Neuron (in vitro differentiated cells): ENCODE measurements around the gene ZNF219.
"Not testable (repeated sequence)": the region's sequence is repeated elsewhere in the genome, so short reads cannot be mapped to it uniquely, and the experiment has no call there.

Experiments used
- H2AFZ ChIP-seq: one replicate; pipeline ENCODE4 v1.6.1; 2013; ENCODE audit warnings: low read depth, mild to moderate bottlenecking, inconsistent platforms, low read length, moderate library complexity
- H3K27me3 ChIP-seq: one replicate; pipeline ENCODE4 v1.6.1; 2013; ENCODE audit warnings: low read length; ENCODE audit not compliant: insufficient read depth
- H3K36me3 ChIP-seq: one replicate; pipeline ENCODE4 v1.6.1; 2013; ENCODE audit warnings: low read length; ENCODE audit not compliant: insufficient read depth
- H3K4me1 ChIP-seq: one replicate; pipeline ENCODE4 v1.6.1; 2013; ENCODE audit warnings: low read length; ENCODE audit not compliant: insufficient read depth
- H3K4me3 ChIP-seq: 2 replicates; pipeline ENCODE4 v1.5.1; 2013; ENCODE audit warnings: mild to moderate bottlenecking, low read length, moderate library complexity
- H3K9me3 ChIP-seq: one replicate; pipeline ENCODE4 v1.6.1; 2013; ENCODE audit warnings: low read length

ZNF219 gene

DNA sequence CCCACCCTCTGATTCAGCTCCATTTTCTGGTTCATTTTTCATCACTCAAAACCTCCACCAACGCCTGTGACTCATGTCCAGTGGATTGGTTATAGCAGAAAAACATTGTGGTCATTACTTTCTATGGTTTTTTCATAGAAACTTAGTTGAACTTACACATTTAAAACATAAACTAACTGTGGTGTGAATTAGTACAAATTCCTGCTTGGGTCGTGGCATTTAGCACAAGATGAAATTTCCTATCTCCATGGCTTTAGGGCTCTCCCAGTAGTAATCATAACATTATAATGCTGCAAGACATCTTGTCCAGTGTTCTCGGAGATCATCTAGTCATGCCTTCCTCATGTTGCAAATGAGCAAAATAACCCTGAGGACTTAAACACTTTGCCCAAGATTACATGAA lies 49.2 kb downstream of the ZNF219 start:
- Histone ChIP-seq H3K4me3 (no peak overlapping the region), H2AFZ (no peak overlapping the region), H3K36me3 (no peaks in the 10 kb centered on the region), H3K4me1 (peaks cover 3% of the 10 kb centered on the region), H3K9me3 (no peaks in the 10 kb centered on the region), H3K27me3 (peaks cover 12% of the 10 kb centered on the region)

DNA sequence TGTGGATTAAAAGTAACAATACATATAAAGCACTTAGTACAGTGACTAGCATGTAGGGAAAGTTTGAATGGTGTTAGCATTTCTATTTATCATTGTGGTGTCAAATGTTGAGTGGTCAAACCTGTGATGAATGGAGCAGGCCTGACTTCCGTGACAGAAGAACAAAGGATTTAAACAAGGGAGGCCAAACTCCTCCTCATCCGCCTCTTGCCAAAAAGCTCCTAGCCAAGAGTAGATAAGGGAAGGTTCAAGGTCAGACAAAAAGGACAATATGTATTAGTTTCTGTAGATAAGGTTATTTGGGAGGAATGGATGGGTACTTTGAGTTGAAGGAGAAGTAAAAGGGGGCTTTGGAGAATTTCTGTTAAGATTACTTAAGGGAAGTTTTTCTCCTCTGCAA lies 49.8 kb downstream of the ZNF219 start:
- no peaks in the 10 kb centered on the region for H3K36me3 ChIP-seq
- H3K9me3 ChIP-seq = no peaks in the 10 kb centered on the region
- H3K4me1 ChIP-seq = peaks cover 3% of the 10 kb centered on the region
- no peak overlapping the region for H3K4me3 ChIP-seq
- peaks cover 13% of the 10 kb centered on the region for H3K27me3 ChIP-seq
- no peak overlapping the region for H2AFZ ChIP-seq

DNA sequence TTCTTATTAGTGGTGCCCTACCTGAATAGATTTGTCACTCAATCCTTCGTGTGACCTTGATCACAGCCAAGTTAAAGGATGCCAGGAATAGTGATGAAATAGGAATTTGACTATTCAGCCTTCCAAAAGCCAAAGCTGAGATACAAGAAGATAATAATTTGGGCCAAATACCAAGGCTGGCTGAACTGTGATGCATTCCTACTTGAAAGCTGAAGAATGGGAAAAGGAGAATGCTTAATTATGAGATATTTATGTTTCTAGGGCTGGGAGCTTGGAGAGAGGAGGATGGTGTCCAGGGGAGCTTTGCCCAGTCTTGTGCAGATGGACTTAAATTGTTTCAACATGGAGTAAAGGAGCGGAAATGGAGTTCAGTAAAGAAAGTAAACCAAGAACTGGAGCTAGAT lies 51.1 kb downstream of the ZNF219 start:
- H3K36me3 ChIP-seq = no peaks in the 10 kb centered on the region
- H2AFZ ChIP-seq = no peak overlapping the region
- no peaks in the 10 kb centered on the region for H3K9me3 ChIP-seq
- H3K27me3 ChIP-seq = peaks cover 25% of the 10 kb centered on the region
- H3K4me3 ChIP-seq = no peak overlapping the region
- H3K4me1 ChIP-seq = peaks cover 3% of the 10 kb centered on the region

DNA sequence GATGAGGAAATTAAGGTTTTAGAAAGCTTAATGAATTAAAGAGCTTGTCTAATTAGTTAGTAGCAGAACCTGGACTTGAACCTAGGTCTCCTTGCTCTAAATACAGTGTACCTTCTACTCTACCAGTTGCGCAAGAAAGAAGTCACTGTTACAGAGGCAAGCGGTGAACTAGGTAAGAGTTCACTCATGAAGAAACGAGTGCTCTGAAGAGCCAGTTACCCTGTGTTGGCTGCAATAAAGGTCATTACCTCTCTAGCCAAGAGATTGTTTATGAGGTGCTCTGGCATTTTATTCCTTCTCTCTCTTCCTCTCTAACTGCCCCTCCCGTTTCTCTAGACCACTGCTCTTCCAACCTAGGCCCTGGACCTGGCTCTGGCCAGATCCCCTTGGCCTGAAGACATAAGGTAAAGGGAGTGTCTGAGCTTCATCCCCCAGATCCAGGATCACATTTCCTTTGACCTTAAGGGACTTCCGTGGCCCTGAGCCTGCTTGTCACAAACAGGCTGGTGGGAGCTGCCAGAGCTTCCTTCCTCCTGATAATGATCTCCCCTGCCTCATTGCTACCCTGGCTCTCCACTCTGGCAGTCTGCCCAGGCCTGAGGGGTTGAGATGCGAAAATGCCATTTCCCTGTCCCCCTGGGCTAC lies 54.4 kb downstream of the ZNF219 start:
- H2AFZ ChIP-seq = no peak overlapping the region
- H3K27me3 ChIP-seq = peaks cover 32% of the 10 kb centered on the region
- H3K4me3 ChIP-seq = no peak overlapping the region
- peaks cover 6% of the 10 kb centered on the region for H3K4me1 ChIP-seq
- no peaks in the 10 kb centered on the region for H3K9me3 ChIP-seq
- H3K36me3 ChIP-seq = no peaks in the 10 kb centered on the region

DNA sequence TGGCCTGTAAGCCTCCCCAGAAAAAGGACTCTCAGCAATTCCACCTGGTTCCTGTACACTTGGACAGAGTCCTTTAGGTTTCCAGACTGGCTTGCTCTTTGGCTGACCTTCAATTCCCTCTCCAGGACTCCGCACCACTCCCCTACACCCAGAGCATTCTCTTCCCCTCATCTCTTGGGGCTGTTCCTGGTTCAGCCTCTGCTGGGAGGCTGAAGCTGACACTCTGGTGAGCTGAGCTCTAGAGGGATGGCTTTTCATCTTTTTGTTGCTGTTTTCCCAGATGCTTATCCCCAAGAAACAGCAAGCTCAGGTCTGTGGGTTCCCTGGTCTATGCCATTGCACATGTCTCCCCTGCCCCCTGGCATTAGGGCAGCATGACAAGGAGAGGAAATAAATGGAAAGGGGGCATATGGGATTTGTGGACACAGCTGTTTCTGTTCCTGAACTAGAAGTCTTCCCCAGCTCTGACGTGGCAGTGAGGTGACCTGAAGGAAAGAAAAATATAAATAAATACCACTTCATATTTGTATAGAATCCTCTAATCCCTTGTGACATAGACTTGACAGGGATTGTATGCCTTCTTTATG lies 55.0 kb downstream of the ZNF219 start:
- peaks cover 32% of the 10 kb centered on the region for H3K27me3 ChIP-seq
- H3K4me3 ChIP-seq = no peak overlapping the region
- H3K9me3 ChIP-seq = no peaks in the 10 kb centered on the region
- no peaks in the 10 kb centered on the region for H3K36me3 ChIP-seq
- H2AFZ ChIP-seq = no peak overlapping the region
- peaks cover 3% of the 10 kb centered on the region for H3K4me1 ChIP-seq

DNA sequence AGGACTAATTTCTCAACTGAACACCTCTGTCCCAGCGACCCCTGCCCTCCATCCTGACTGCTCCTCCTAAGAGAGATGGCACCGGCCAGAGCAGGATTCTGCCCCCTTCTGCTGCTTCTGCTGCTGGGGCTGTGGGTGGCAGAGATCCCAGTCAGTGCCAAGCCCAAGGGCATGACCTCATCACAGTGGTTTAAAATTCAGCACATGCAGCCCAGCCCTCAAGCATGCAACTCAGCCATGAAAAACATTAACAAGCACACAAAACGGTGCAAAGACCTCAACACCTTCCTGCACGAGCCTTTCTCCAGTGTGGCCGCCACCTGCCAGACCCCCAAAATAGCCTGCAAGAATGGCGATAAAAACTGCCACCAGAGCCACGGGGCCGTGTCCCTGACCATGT lies 55.5 kb downstream of the ZNF219 start:
- H2AFZ ChIP-seq = no peak overlapping the region
- peaks cover 3% of the 10 kb centered on the region for H3K4me1 ChIP-seq
- H3K27me3 ChIP-seq = peaks cover 32% of the 10 kb centered on the region

DNA sequence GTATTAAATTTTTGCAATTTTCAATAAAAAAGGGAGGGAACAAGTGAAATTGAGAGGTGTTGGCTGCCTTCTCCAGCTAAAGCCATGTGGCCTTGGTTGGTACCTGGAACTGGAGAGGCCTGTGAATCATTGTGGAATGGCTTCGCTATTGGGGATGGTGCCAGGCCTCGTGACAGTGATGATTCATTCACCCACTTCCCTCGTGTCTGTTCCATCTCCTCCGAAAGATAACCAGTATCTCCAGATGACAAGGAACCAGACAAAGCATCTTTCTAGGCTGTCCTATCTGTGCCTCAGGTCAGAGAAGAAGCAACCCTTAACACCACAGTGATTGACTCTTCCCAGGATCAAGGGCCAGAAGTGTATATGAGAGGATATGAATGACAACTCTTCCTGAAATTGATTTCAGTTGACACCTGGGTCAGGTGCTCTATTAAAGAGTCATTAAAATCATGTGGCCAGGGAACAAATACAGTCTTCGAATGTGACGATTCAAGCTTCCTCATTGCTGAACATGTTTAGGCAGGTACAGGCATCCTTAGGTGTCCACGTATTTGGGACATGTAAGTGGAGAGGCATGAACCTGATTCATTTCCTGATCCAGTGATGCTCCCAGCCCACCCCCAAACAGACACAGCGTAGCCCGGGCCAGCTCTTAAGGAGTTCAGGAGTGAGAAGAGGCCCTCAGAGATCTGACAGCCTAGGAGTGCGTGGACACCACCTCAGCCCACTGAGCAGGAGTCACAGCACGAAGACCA lies 56.6 kb downstream of the ZNF219 start, which contains the start of gene RNASE7:
Gene RNASE7, plus strand, starts transcription at position 687 of the 758 bp plus-strand sequence. CDS start 631 bp downstream, outside the sequence.
- H3K4me1 ChIP-seq = peaks cover 3% of the 10 kb centered on the region
- no peaks in the 10 kb centered on the region for H3K9me3 ChIP-seq
- no peak within 1 kb of the TSS for H3K4me3 ChIP-seq
- H2AFZ ChIP-seq = no peak within 1 kb of the TSS
- H3K36me3 ChIP-seq = no peaks in the 10 kb centered on the region
- peaks cover 32% of the 10 kb centered on the region for H3K27me3 ChIP-seq

More for the DNA sequence above, 55.5 kb downstream of the ZNF219 start:
- H3K9me3 ChIP-seq = no peaks in the 10 kb centered on the region
- H3K36me3 ChIP-seq = no peaks in the 10 kb centered on the region
- H3K4me3 ChIP-seq = no peak overlapping the region

DNA sequence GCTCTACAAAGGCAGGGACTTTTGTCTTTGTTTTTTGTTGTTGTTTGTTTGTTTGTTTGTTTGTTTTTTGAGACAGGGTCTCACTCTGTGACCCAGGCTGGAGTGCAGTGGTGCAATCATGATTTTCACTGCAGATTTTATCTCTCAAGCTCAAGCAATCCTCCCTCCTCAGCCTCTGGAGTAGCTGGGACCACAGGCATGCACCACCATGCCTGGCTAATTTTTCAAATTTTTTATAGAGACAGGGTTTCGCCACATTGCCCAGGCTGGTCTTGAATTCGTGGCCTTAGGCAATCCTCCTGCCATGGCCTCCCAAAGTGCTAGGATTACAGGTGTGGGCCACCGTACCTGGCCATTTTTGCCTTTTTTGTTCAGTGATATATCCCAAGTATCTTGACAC lies 57.5 kb downstream of the ZNF219 start:
- H2AFZ ChIP-seq, H3K4me1 ChIP-seq, H3K36me3 ChIP-seq, H3K4me3 ChIP-seq, H3K9me3 ChIP-seq: not testable (repeated sequence)
- peaks cover 34% of the 10 kb centered on the region for H3K27me3 ChIP-seq

DNA sequence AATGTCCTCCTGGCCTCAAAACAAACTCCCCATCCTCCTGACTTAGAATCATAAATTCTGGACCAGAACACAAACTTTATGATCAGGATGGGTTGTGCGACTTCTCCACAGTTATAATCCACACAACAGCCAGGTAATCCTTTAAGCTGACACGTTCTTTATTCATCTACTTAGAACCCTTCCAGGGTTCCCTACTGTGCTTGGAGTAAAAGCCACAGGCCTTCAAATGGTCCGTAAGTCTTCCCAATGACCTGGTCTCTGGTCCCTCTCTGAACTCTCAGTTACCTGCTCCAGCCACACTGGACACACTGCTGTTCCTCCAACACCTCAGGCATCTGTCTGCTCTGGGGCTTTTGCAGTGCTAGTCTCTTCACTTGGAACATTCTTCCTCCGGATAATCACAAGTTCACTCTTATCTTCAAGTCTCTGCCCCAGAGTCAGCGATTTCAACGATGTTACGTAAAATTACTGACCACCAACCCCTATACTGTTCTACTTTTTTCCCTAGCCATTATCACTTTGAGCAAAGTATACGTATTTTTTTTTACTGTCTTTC lies 58.0 kb downstream of the ZNF219 start:
- H3K9me3 ChIP-seq = no peaks in the 10 kb centered on the region
- H3K27me3 ChIP-seq = peaks cover 36% of the 10 kb centered on the region
- H3K4me1 ChIP-seq = peaks cover 3% of the 10 kb centered on the region
- no peak overlapping the region for H2AFZ ChIP-seq
- no peaks in the 10 kb centered on the region for H3K36me3 ChIP-seq
- H3K4me3 ChIP-seq = no peak overlapping the region
